Right atrium auricular region (tissue), 2 donors: ENCODE measurements around the gene USP4. TPM values are rescaled to one million over a fixed set of nuclear protein-coding genes. Genes with fewer than 3 reads are reported as not detected.
A peak's percentile ranks its signal among the peaks of the same experiment; 100 is the strongest.
"Not testable (repeated sequence)": the region's sequence is repeated elsewhere in the genome, so short reads cannot be mapped to it uniquely, and the experiment has no call there.

ENCODE experiments used
- DNase-seq: peaks from one replicate; pipeline ENCODE4 v3.0.0-alpha.2; 2019; ENCODE audit warnings: low spot score
- H3K27ac ChIP-seq, 2 donors: fragments of 200-600 bp; sonication (generic); 1 replicate in 1 of 2; 2 replicates in 1 of 2; pipeline ENCODE4 v1.5.1; 2016 to 2019
- H3K27me3 ChIP-seq, 2 donors: fragments of 200-600 bp; sonication (generic); one replicate each; pipeline versions ENCODE4 v1.5.1 to v1.6.0; 2017 to 2019
- H3K36me3 ChIP-seq: fragments of 200-600 bp; sonication (generic); one replicate; pipeline ENCODE4 v1.5.1; 2016
- H3K4me1 ChIP-seq, 2 donors: fragments of 200-600 bp; sonication (generic); one replicate each; pipeline versions ENCODE4 v1.5.1 to v1.6.0; 2017 to 2019
- H3K4me3 ChIP-seq, 2 donors: fragments of 200-600 bp; sonication (generic); 1 replicate in 1 of 2; 2 replicates in 1 of 2; pipeline ENCODE4 v1.5.1; 2017 to 2019; ENCODE audit warnings: mild to moderate bottlenecking in 1 of 2, moderate library complexity in 1 of 2
- H3K9me3 ChIP-seq, 2 donors: fragments of 200-600 bp; sonication (generic); one replicate each; pipeline ENCODE4 v1.5.1; 2019
- CTCF ChIP-seq, 2 donors: fragments of 200-600 bp; sonication (generic); IDR thresholded peaks; one replicate each; pipeline ENCODE4 v1.5.1; 2019; ENCODE audit warnings: antibody characterized with exemption in 2 of 2
- microRNA-seq, 2 donors: library from miRNA; unstranded; fragments of <30 nt; microRNA quantifications; one replicate each; pipeline ENCODE4, GENCODE V29; 2016 to 2017; ENCODE audit warnings: borderline number of aligned reads in 2 of 2, borderline replicate concordance in 1 of 2
- total RNA-seq, 2 donors: library from RNA; depleted of rRNA; stranded (reverse); fragments of >200 nt; gene quantifications; one replicate each; pipeline ENCODE4 v1.1.0, GENCODE V29; 2016

Gene USP4
- total RNA-seq, 2 donors from 2014 or later: 9.8 to 13.5 TPM

DNA sequence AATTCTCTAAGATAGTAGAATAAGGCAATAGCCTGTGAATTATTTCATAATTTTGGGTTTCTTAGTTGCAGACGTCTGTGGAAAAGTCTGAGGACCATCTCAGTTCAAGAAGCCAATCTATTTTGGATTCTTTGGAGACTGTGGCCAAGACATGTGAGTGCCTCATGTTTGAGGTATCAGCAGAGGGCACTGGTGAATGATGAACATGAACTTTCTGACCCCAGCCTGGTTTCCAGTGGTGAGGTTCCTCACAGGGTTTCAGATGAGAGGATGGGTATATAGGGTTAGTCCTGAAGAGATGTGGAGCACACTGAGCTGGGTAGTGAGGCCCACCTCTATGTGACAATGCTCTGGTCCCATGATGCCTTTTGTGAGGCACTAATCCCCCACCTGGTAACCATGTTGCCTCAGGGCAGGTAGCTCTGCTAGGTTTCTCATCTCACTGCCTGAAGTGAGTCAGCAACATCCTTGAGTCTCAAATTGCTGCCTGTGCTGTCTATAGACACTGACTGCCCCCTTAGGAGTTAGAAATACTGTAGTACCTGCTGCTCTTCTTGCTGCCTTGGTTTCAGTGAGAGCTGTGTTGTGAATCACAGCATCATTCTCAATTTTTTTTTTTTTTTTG lies 95.2 kb downstream of the USP4 start:
- Histone ChIP-seq H3K4me3 (no peak overlapping the region), H3K36me3 (no peaks in the 10 kb centered on the region), H3K9me3 (no peaks in the 10 kb centered on the region), H3K27me3 (no peaks in the 10 kb centered on the region), H3K4me1 (peaks cover 0 to 10% of the 10 kb centered on the region in 2 donors), H3K27ac (no peak overlapping the region)
- TF ChIP-seq CTCF (IDR thresholded peaks at IDR 0.05): no peak
- DNase-seq: no peak

DNA sequence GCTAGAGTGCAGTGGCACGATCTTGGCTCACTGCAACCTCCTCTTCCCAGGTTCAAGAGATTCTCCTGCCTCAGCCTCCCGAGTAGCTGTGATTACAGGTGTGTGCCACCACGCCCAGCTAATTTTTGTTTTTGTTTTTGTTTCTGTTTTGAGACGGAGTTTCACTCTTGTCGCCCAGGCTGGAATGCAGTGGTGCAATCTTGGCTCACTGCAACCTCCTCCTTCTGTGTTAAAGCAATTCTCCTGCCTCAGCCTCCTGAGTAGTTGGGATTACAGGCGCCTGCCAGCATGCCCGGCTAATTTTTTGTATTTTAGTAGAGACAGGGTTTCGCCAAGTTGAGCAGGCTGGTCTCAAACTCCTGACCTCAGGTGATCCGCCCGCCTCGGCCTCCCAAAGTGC lies 99.8 kb downstream of the USP4 start:
- DNase-seq, H3K9me3 ChIP-seq, H3K4me1 ChIP-seq, H3K27me3 ChIP-seq, H3K27ac ChIP-seq, H3K4me3 ChIP-seq, H3K36me3 ChIP-seq: not testable (repeated sequence)

GRCh38 chr3:49238274-49239127 lies 101.4 kb downstream of the USP4 start:
- no peaks in the 10 kb centered on the region for H3K27me3 ChIP-seq
- H3K4me3 ChIP-seq: no peak overlapping the region
- no peaks in the 10 kb centered on the region for H3K36me3 ChIP-seq
- peaks cover 4% of the 10 kb centered on the region in 2 donors for H3K9me3 ChIP-seq
- H3K27ac ChIP-seq: peak overlapping the region; percentile 47 to 52
- H3K4me1 ChIP-seq: no peaks in the 10 kb centered on the region
- TF ChIP-seq CTCF (IDR thresholded peaks at IDR 0.05): no peak
- DNase-seq: peak; percentile 62

GRCh38 chr3:49237344-49237743 lies 102.5 kb downstream of the USP4 start:
- peaks cover 13 to 16% of the 10 kb centered on the region in 2 donors for H3K9me3 ChIP-seq
- no peak for TF ChIP-seq CTCF (IDR thresholded peaks at IDR 0.05)
- no peak overlapping the region for H3K27ac ChIP-seq
- H3K4me1 ChIP-seq: no peaks in the 10 kb centered on the region
- no peak for DNase-seq
- no peaks in the 10 kb centered on the region for H3K36me3 ChIP-seq
- no peak overlapping the region for H3K4me3 ChIP-seq
- no peaks in the 10 kb centered on the region for H3K27me3 ChIP-seq

- Histone ChIP-seq H3K27ac (no peak overlapping the region), H3K9me3 (peaks cover 13 to 18% of the 10 kb centered on the region in 2 donors), H3K27me3 (no peaks in the 10 kb centered on the region), H3K4me1 (no peaks in the 10 kb centered on the region), H3K4me3 (no peak overlapping the region), H3K36me3 (no peaks in the 10 kb centered on the region)
- no peak for TF ChIP-seq CTCF (IDR thresholded peaks at IDR 0.05)
- DNase-seq: no peak
Measured at GRCh38 chr3:49236226-49236625, 103.6 kb downstream of the USP4 start.

DNA sequence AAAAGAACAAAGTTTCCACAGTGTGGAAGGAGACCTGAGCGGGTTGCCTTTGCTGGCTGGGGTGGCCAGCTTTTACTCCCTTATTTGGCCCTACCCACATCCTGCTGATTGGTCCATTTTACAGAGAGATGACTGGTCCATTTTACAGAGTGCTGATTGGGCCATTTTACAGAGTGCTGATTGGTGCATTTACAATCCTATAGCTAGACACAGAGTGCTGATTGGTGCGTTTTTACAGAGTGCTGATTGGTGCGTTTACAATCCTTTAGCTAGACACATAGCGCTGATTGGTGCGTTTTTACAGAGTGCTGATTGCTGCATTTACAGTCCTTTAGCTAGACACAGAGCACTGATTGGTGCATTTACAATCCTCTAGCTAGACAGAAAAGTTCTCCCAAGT lies 111.0 kb downstream of the USP4 start:
- H3K4me1 ChIP-seq, H3K27ac ChIP-seq, H3K36me3 ChIP-seq, DNase-seq, H3K4me3 ChIP-seq, H3K27me3 ChIP-seq: not testable (repeated sequence)
- H3K9me3 ChIP-seq: peaks cover 16 to 56% of the 10 kb centered on the region in 2 donors

Small RNAs within 50 kb of the gene (microRNA-seq; reads per million reads assigned to microRNA genes)
- gene MIR4271: 0 reads per million in 2 donors

Other genes starting within 250 kb of the USP4 start
- 10 to 100 TPM; 39.1 to 46.8 TPM for gene QRICH1, start 246.0 kb downstream of the USP4 start, total RNA-seq
- gene QARS1, start 235.3 kb downstream of the USP4 start, total RNA-seq: 100 to 1,000 TPM; 118 to 138 TPM
- gene USP19, start 219.2 kb downstream of the USP4 start, total RNA-seq: 10 to 100 TPM; 49.3 to 58.7 TPM
- 1,000 to 10,000 TPM; 1,056 to 1,180 TPM for gene LAMB2, start 207.0 kb downstream of the USP4 start, total RNA-seq
- gene CCDC71, start 173.7 kb downstream of the USP4 start, total RNA-seq: 10 to 100 TPM; 16.7 to 25.2 TPM
- gene KLHDC8B, start 168.5 kb downstream of the USP4 start, total RNA-seq: 10 to 100 TPM; 51.2 to 80.9 TPM
- gene C3orf62, start 62.8 kb downstream of the USP4 start, total RNA-seq: 1 to 10 TPM; 1.0 to 1.5 TPM
- gene GPX1, start 18.3 kb upstream of the USP4 start, total RNA-seq: 100 to 1,000 TPM; 121 to 276 TPM
- 100 to 1,000 TPM; 292 to 304 TPM for gene RHOA, start 71.9 kb upstream of the USP4 start, total RNA-seq
- gene TCTA, start 72.4 kb upstream of the USP4 start, total RNA-seq: 10 to 100 TPM; 13.9 to 23.1 TPM
- 10 to 100 TPM in 1 of 2 donors, 1 to 10 TPM in 1; 6.6 to 17.6 TPM for gene AMT, start 82.4 kb upstream of the USP4 start, total RNA-seq
- 1 to 10 TPM; 4.8 to 7.4 TPM for gene NICN1, start 89.3 kb upstream of the USP4 start, total RNA-seq
- gene DAG1, start 130.2 kb upstream of the USP4 start, total RNA-seq: 100 to 1,000 TPM; 115 to 174 TPM
- under 1 TPM; 0.41 to 0.63 TPM for gene BSN, start 214.4 kb upstream of the USP4 start, total RNA-seq